Upper lobe of left lung (tissue), 6 donors: Measurements from ENCODE around the gene UBE2L3. TPM values are rescaled to one million over a fixed set of nuclear protein-coding genes. Genes with fewer than 3 reads are reported as not detected.

ENCODE experiments used
- ATAC-seq, 2 donors: fragments of 200-7000 bp; cut with Tn5 transposase; one replicate each; pipeline ENCODE4 v1.9.1; 2022; ENCODE audit warnings: mild to moderate bottlenecking in 2 of 2, moderate library complexity in 2 of 2; ENCODE audit not compliant: low FRiP score in 2 of 2
- DNase-seq, 2 donors: peaks; one replicate each; pipeline ENCODE4 v3.0.0-alpha.2; 2019 to 2020
- H3K27ac ChIP-seq, 4 donors: fragments of 200-600 bp; sonication (generic); one replicate each; pipeline ENCODE4 v1.5.1; 2016 to 2019
- H3K27me3 ChIP-seq, 4 donors: fragments of 200-600 bp; sonication (generic); one replicate each; pipeline ENCODE4 v1.5.1; 2017 to 2019
- H3K36me3 ChIP-seq, 4 donors: fragments of 200-600 bp; sonication (generic); one replicate each; pipeline ENCODE4 v1.5.1; 2016 to 2019
- H3K4me1 ChIP-seq, 4 donors: fragments of 200-600 bp; sonication (generic); one replicate each; pipeline ENCODE4 v1.5.1; 2018 to 2019
- H3K4me3 ChIP-seq, 4 donors: fragments of 200-600 bp; sonication (generic); one replicate each; pipeline ENCODE4 v1.5.1; 2017 to 2019; ENCODE audit warnings: mild to moderate bottlenecking in 2 of 4, moderate library complexity in 1 of 4
- H3K9me3 ChIP-seq, 4 donors: fragments of 200-600 bp; sonication (generic); one replicate each; pipeline ENCODE4 v1.5.1; 2018 to 2019
- EP300 ChIP-seq, 4 donors: sonication (generic); formaldehyde crosslinking; IDR thresholded peaks; one replicate each; pipeline ENCODE4 v1.5.1; 2017; ENCODE audit warnings: antibody characterized with exemption in 4 of 4, control low read depth in 2 of 4
- POLR2A ChIP-seq, 4 donors: fragments of 450-650 bp; IDR thresholded peaks; one replicate each; pipeline ENCODE4 v1.5.1; 2016 to 2017; ENCODE audit warnings: antibody characterized with exemption in 4 of 4, mild to moderate bottlenecking in 2 of 4
- POLR2AphosphoS5 ChIP-seq, 2 donors: sonication (generic); formaldehyde crosslinking; IDR thresholded peaks; one replicate each; pipeline ENCODE4 v1.5.1; 2017; ENCODE audit warnings: antibody characterized with exemption in 2 of 2
- WGBS, 2 donors: methylation state at CpG; one replicate each; pipeline ENCODE4 v1.1.5; 2017 to 2018; 5-methylcytosine and 5-hydroxymethylcytosine counted together
- total RNA-seq, 6 donors: library from RNA; depleted of rRNA in 4 of 6; stranded (reverse); fragments of >200 nt in 4 of 6; gene quantifications; one replicate each; pipeline versions ENCODE4 v1.1.0 to v1.2.1, GENCODE V29; 2016 to 2021
- TF ChIP-seq, protein P1 (sequence below), 6 experiments: fragments of 450-650 bp in 4 of 6; fragments of 200-600 bp in 2 of 6; sonication (generic) in 2 of 6; IDR thresholded peaks; one replicate each; pipeline ENCODE4 v1.5.1; 2016 to 2019; ENCODE audit warnings: antibody characterized with exemption in 6 of 6
- donor health status: DM: no; HTN: no; CAD: no; lungs with moderate emphysema.
- donor health status: DM: no; HTN: yes; CAD: no; lungs with severe emphysema.

The UBE2L3 gene
- total RNA-seq, 6 donors from 2014 or later = 24.1 to 45.8 (median 39.2) TPM

DNA sequence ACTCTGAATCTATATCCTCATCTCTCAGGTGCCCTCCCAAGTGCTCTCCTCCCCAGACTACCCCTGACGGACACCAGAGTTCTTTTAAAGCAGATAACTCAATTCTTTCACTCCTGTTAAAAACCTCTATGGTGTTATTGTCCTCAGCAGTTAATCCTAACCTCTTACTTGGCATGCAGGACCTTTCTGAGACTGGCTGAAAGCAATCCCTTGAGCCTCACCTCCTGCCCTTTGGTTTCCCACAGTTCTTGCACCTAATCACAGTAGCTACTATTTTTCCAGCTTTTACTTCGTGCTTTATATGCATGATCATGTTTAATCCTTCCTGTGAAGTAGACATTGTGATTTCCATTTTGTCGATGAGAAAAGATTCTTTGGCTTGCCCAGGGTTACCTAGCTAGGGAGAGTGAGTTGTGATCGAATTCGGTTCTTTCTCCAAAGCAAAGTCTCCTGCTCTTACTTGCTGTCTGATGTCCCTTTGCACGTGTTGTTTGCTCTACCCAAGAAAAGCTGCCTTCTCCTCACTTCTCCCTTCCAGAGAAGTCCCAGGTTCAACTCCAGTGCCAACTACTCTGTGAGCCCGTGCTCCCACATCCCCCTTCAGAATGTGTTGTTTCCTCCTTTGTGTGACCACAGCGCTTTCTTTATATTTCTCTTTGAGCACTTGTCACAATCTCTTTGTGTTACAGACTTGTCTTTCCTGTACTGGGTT lies 2.1 kb downstream of the UBE2L3 start:
- Histone ChIP-seq H3K4me1 (peaks cover 47 to 68% (median 54%) of the 10 kb centered on the region in 4 donors), H3K27me3 (no peaks in the 10 kb centered on the region), H3K9me3 (no peaks in the 10 kb centered on the region), H3K27ac (no peak overlapping the region), H3K4me3 (peak overlapping the region in 1 of 4 donors; percentile 72), H3K36me3 (no peaks in the 10 kb centered on the region)
- 52 to 55% methylated on average over 8 of the region's 8 CpGs for WGBS, 2 donors
- no peak for DNase-seq
- ATAC-seq = no peak
- TF ChIP-seq POLR2AphosphoS5 (IDR thresholded peaks at IDR 0.05) = no peak
- TF ChIP-seq EP300 (IDR thresholded peaks at IDR 0.05) = no peak
- TF ChIP-seq, protein P1, sequence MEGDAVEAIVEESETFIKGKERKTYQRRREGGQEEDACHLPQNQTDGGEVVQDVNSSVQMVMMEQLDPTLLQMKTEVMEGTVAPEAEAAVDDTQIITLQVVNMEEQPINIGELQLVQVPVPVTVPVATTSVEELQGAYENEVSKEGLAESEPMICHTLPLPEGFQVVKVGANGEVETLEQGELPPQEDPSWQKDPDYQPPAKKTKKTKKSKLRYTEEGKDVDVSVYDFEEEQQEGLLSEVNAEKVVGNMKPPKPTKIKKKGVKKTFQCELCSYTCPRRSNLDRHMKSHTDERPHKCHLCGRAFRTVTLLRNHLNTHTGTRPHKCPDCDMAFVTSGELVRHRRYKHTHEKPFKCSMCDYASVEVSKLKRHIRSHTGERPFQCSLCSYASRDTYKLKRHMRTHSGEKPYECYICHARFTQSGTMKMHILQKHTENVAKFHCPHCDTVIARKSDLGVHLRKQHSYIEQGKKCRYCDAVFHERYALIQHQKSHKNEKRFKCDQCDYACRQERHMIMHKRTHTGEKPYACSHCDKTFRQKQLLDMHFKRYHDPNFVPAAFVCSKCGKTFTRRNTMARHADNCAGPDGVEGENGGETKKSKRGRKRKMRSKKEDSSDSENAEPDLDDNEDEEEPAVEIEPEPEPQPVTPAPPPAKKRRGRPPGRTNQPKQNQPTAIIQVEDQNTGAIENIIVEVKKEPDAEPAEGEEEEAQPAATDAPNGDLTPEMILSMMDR (IDR thresholded peaks at IDR 0.05) = no peak
- no peak for TF ChIP-seq POLR2A (IDR thresholded peaks at IDR 0.05)

DNA sequence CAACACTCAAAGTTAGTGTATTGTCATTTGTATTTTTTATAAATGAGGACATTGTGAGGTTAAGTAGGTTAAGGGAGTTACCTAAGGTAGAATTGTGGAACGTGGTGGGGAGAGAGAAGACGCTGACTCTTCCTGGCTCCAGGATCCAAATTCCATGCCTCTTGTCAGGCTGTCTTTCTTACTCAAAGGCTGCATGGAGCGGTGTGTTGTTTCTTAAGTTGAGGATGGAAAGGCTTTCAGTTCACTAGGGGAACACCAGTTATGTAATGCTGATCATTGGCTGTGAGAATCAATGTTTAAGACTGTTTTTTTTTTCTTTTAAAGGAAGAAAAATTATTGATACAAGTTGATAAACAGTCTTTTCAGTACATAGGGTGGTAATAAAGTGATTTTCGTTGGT lies 2.9 kb downstream of the UBE2L3 start:
- Histone ChIP-seq H3K4me1 (peaks cover 49 to 76% (median 59%) of the 10 kb centered on the region in 4 donors), H3K27ac (no peak overlapping the region), H3K9me3 (no peaks in the 10 kb centered on the region), H3K27me3 (no peaks in the 10 kb centered on the region), H3K36me3 (no peaks in the 10 kb centered on the region), H3K4me3 (peak overlapping the region in 1 of 4 donors; percentile 72)
- 55 to 65% methylated on average over 4 of the region's 4 CpGs for WGBS, 2 donors
- DNase-seq = no peak
- ATAC-seq = no peak
- TF ChIP-seq POLR2A (IDR thresholded peaks at IDR 0.05) (no peak), POLR2AphosphoS5 (IDR thresholded peaks at IDR 0.05) (no peak), EP300 (IDR thresholded peaks at IDR 0.05) (no peak)
- TF ChIP-seq, protein P1 (IDR thresholded peaks at IDR 0.05) = no peak

DNA sequence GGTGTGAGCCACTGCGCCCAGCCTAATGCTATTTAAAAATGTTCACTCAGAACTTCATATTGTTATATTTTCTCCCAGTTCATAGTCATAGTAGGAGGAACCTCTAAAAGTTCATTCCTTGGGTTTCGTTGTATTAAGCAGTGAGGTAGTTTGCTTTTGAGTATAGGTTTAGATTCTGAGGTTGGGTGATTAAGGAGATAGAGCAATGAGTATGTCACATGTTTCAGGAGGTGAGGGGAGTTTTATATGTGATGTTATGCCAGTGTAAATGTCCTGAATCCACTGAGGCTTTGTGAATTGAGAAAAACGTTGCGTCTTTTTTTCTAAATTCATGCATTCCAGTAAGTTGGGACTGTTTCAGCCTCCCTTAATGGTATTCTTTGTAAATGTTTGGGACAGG lies 4.2 kb downstream of the UBE2L3 start:
- H3K9me3 ChIP-seq = no peaks in the 10 kb centered on the region
- H3K27me3 ChIP-seq = no peaks in the 10 kb centered on the region
- no peak for DNase-seq
- WGBS, 2 donors = 89 to 95% methylated on average over 4 of the region's 4 CpGs
- peak overlapping the region in 1 of 4 donors; percentile 1 for H3K27ac ChIP-seq
- TF ChIP-seq POLR2A (IDR thresholded peaks at IDR 0.05) (no peak), POLR2AphosphoS5 (IDR thresholded peaks at IDR 0.05) (no peak), EP300 (IDR thresholded peaks at IDR 0.05) (no peak)
- TF ChIP-seq, protein P1 (IDR thresholded peaks at IDR 0.05) = no peak
- no peaks in the 10 kb centered on the region for H3K36me3 ChIP-seq
- no peak overlapping the region for H3K4me3 ChIP-seq
- ATAC-seq = no peak
- H3K4me1 ChIP-seq = peaks cover 49 to 77% (median 59%) of the 10 kb centered on the region in 4 donors

DNA sequence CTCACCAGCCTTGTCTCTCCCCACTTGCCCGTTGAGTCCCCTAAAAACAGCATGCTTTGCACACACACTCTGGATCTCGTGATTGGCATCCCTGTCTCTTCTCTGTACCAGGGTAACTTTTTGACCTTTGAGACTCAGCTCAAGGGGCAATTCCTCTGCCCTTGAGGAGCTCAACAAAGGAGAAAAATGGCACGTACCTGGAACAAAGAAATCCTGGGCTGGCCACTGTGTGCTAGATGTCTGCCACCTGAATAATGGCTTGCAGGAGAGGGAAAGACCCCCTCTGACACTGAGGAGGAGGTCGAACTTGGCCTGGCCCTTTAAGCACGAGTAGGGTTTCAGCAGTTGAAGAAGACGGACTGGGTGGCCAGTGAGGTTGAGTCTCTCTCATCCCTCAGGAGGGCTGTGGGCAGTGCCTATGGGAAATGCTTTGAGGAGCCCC lies 5.8 kb downstream of the UBE2L3 start:
- no peak overlapping the region for H3K4me3 ChIP-seq
- no peak for DNase-seq
- H3K27ac ChIP-seq = no peak overlapping the region
- TF ChIP-seq EP300 (IDR thresholded peaks at IDR 0.05) = no peak
- TF ChIP-seq POLR2A (IDR thresholded peaks at IDR 0.05) = no peak
- TF ChIP-seq POLR2AphosphoS5 (IDR thresholded peaks at IDR 0.05) = no peak
- TF ChIP-seq, protein P1 (IDR thresholded peaks at IDR 0.05) = no peak
- 71 to 81% methylated on average over 6 of the region's 6 CpGs for WGBS, 2 donors
- no peaks in the 10 kb centered on the region for H3K36me3 ChIP-seq
- no peak for ATAC-seq
- H3K27me3 ChIP-seq = no peaks in the 10 kb centered on the region
- peaks cover 58 to 87% (median 71%) of the 10 kb centered on the region in 4 donors for H3K4me1 ChIP-seq
- no peaks in the 10 kb centered on the region for H3K9me3 ChIP-seq
